ENCODE results near the gene RBM20. TPM values are rescaled to one million over a fixed set of nuclear protein-coding genes. Genes with fewer than 3 reads are reported as not detected.

Gene RBM20
- total RNA-seq, 1 experiment from 2014 or later: 0.17 TPM

DNA sequence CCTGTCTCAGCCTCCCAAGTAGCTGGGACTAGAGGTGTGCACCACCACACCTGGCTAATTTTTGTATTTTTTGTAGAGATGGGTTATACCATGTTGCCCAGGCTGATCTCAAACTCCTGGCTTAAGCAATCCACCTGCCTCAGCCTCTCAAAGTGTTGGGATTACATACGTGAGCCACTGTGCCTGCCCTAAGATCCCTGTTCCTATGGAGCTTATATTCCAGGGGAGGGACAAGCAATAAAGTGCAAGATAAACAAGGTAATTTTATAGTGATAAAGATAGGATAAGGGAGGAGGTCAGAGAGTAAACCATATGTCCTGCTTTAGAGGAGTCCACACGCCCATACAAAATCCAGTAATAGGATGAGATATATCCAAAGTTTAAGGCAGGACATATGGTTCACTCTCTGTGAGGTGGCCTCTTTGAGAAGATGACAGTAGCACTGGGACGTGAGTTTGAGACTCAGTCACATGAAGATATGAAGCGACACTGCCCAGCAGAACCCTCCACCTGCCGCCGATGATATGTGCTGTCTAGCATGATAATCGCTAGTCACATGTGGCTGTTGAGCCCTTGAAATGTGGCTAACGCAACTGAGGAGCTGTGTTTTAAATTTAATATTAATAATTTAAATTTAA, 114.1 kb downstream of the RBM20 start:
- Histone ChIP-seq H2BK120ac (ENCODE audit: low read depth, low read length, poor library complexity, severe bottlenecking) (no peak overlapping the region), H4K91ac (ENCODE audit: insufficient read length, low read depth, low read length) (no peak overlapping the region), H3K4me1 (ENCODE audit: insufficient read depth, low read length) (peaks cover 2% of the 10 kb centered on the region; the same call in 1 of the 2 replicates), H3K23me2 (ENCODE audit: insufficient read length, low read depth, low read length, poor library complexity, severe bottlenecking) (no peaks in the 10 kb centered on the region), H3K18ac (ENCODE audit: insufficient read length, low read depth, low read length) (no peak overlapping the region), H2BK20ac (ENCODE audit: low read depth, low read length, poor library complexity, severe bottlenecking) (no peak overlapping the region), H3K27me3 (ENCODE audit: insufficient read depth, low read length) (no peaks in the 10 kb centered on the region), H2BK15ac (ENCODE audit: low read depth, low read length) (no peak overlapping the region), H2AK5ac (ENCODE audit: insufficient read length, low read length) (no peak overlapping the region), H2AFZ (ENCODE audit: low read length) (no peak overlapping the region), H3K23ac (ENCODE audit: insufficient read length, low read depth, low read length) (no peak overlapping the region), H4K5ac (ENCODE audit: insufficient read length, low read depth, low read length) (no peak overlapping the region), H2BK5ac (ENCODE audit: insufficient read length, low read length) (no peak overlapping the region), H3K9me3 (ENCODE audit: control insufficient read depth, low read depth, low read length) (no peaks in the 10 kb centered on the region), H3K4me2 (ENCODE audit: insufficient read depth, insufficient read length, low read length) (no peak overlapping the region), H3T11ph (ENCODE audit: low read length) (no peak overlapping the region), H3K4ac (ENCODE audit: low read depth, low read length) (no peak overlapping the region), H4K8ac (replicated peaks; ENCODE audit: insufficient read length, low read depth, low read length) (no peak overlapping the region), H3K27ac (ENCODE audit: insufficient read length, low read depth, low read length) (no peak overlapping the region), H3K56ac (ENCODE audit: insufficient read length, low read depth, low read length) (no peak overlapping the region), H2BK12ac (ENCODE audit: insufficient read length, low read depth, low read length) (no peak overlapping the region), H3K79me1 (ENCODE audit: insufficient read depth, low read depth, low read length, poor library complexity, severe bottlenecking) (no peaks in the 10 kb centered on the region), H4K20me1 (ENCODE audit: control insufficient read depth, insufficient read depth, insufficient read length) (no peaks in the 10 kb centered on the region), H3K9ac (ENCODE audit: extremely low read depth, insufficient read length, low read length) (no peak overlapping the region), H3K14ac (ENCODE audit: insufficient read depth, low read length) (no peak overlapping the region), H3K79me2 (ENCODE audit: insufficient read depth, low read length) (no peaks in the 10 kb centered on the region)
- no peaks in the 10 kb centered on the region for H3K36me3 Mint-ChIP-seq (ENCODE audit: insufficient read depth in 1 of 3, low read depth in 3 of 3)
- no CpG with 5 or more reads among the region's 8 CpGs for WGBS (ENCODE audit: extremely low coverage, insufficient read length, low lambda C conversion rate)
- 0 out of 4 replicates have a peak, but pooled peaks cover 0 to 2% of the 10 kb centered on the region in 2 experiments for H3K4me1 Mint-ChIP-seq
- H3K27ac Mint-ChIP-seq: no peak overlapping the region
- TF ChIP-seq, protein P1, sequence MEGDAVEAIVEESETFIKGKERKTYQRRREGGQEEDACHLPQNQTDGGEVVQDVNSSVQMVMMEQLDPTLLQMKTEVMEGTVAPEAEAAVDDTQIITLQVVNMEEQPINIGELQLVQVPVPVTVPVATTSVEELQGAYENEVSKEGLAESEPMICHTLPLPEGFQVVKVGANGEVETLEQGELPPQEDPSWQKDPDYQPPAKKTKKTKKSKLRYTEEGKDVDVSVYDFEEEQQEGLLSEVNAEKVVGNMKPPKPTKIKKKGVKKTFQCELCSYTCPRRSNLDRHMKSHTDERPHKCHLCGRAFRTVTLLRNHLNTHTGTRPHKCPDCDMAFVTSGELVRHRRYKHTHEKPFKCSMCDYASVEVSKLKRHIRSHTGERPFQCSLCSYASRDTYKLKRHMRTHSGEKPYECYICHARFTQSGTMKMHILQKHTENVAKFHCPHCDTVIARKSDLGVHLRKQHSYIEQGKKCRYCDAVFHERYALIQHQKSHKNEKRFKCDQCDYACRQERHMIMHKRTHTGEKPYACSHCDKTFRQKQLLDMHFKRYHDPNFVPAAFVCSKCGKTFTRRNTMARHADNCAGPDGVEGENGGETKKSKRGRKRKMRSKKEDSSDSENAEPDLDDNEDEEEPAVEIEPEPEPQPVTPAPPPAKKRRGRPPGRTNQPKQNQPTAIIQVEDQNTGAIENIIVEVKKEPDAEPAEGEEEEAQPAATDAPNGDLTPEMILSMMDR (conservative IDR thresholded peaks at IDR 0.05): no peak
- no peaks in the 10 kb centered on the region; the same call in 1 of the 2 replicates for H3K27me3 Mint-ChIP-seq (ENCODE audit: low read depth)
- DNase-seq: no peak
- no peak overlapping the region for H3K4me3 Mint-ChIP-seq
- H3K9me3 Mint-ChIP-seq: no peaks in the 10 kb centered on the region
